Esophagus squamous epithelium (tissue), 5 donors: ENCODE results near the gene ATP8B3. TPM values are rescaled to one million over a fixed set of nuclear protein-coding genes. Genes with fewer than 3 reads are reported as not detected.
A peak's percentile ranks its signal among the peaks of the same experiment; 100 is the strongest.

Source experiments
- DNase-seq: peaks from one replicate; lab custom pipeline; 2025; lab: John Stamatoyannopoulos, UW
- H3K27ac ChIP-seq, 4 donors: fragments of 200-600 bp; sonication (generic); one replicate each; pipeline ENCODE4 v1.5.1; 2016 to 2019; ENCODE audit warnings: mild to moderate bottlenecking in 1 of 4
- H3K27me3 ChIP-seq, 4 donors: fragments of 200-600 bp; sonication (generic); 1 replicate in 3 of 4; 2 replicates in 1 of 4; pipeline versions ENCODE4 v1.5.1 to v1.6.0; 2017 to 2021; ENCODE audit warnings: antibody characterized with exemption in 1 of 4
- H3K36me3 ChIP-seq, 3 donors: fragments of 200-600 bp; sonication (generic); one replicate each; pipeline ENCODE4 v1.5.1; 2016 to 2019
- H3K4me1 ChIP-seq, 3 donors: fragments of 200-600 bp; sonication (generic); one replicate each; pipeline ENCODE4 v1.5.1; 2017 to 2019
- H3K4me3 ChIP-seq, 4 donors: fragments of 200-600 bp; sonication (generic); 1 replicate in 3 of 4; 2 replicates in 1 of 4; pipeline ENCODE4 v1.5.1; 2016 to 2019; ENCODE audit warnings: mild to moderate bottlenecking in 2 of 4, moderate library complexity in 1 of 4
- H3K9me3 ChIP-seq, 3 donors: fragments of 200-600 bp; sonication (generic); one replicate each; pipeline ENCODE4 v1.5.1; 2016 to 2019
- POLR2A ChIP-seq, 4 donors: fragments of 450-650 bp; IDR thresholded peaks; one replicate each; pipeline ENCODE4 v1.6.1; 2017; ENCODE audit warnings: antibody characterized with exemption in 4 of 4, mild to moderate bottlenecking in 4 of 4, moderate library complexity in 3 of 4
- WGBS, 2 donors: methylation state at CpG; one replicate each; pipeline ENCODE4 v1.1.5; 2018; 5-methylcytosine and 5-hydroxymethylcytosine counted together
- intact Hi-C: fragments of 100-400 bp; cut with DNase I; formaldehyde crosslinking; loops from one replicate; pipeline ENCODE4 v1.15.0; 2022
- total RNA-seq, 4 donors: library from RNA; depleted of rRNA; stranded (reverse); fragments of >200 nt; gene quantifications; one replicate each; pipeline ENCODE4 v1.1.0, GENCODE V29; 2016
- TF ChIP-seq, protein P1 (sequence below), 6 experiments: fragments of 450-650 bp in 4 of 6; fragments of 200-600 bp in 2 of 6; sonication (generic) in 2 of 6; IDR thresholded peaks; one replicate each; pipeline ENCODE4 v1.5.1; 2016 to 2019; ENCODE audit warnings: antibody characterized with exemption in 6 of 6, mild to moderate bottlenecking in 4 of 6, moderate library complexity in 4 of 6
- donor health status: DM: yes; HTN: yes; CAD: no.

ATP8B3 gene
- total RNA-seq, 4 donors from 2014 or later = 0.57 to 3.0 (median 1.4) TPM

DNA sequence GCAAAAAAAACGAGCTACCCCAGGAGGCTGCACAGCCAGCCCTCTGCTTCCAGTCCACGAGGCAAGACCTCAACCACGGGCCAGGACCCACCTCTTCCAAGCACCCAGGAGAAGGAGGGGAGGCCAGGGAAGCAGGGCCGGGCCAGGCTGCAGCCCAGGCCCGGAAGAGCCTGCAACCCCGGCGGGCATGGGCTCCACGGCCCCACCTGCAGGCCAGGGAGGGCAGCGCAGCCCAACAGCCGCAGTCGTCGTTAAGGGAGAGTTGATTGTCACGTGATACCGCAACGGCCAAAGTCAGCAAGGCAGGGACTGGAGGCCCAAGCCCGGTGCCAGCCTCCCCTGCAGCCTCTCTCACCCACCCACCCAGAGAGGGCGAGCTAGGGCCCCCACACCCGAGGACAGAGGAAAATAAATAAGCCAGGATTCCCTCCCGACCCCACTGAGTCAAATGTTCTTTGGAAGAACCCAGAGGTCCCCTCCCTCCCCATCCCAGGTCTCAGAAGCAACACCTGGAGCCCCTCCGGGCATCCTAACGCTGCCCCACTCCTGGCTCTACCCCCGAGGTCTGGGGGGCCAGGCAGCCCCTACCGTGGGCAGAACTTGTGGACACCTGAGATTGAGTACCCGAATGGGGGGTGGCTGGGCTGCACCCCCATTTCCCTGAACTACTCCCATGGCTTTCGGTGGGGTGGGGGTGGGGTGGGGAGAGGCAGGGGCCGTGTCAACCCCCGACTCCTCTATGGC lies 41.4 kb upstream of the ATP8B3 start:
- TF ChIP-seq POLR2A (IDR thresholded peaks at IDR 0.05) = no peak
- TF ChIP-seq, protein P1, sequence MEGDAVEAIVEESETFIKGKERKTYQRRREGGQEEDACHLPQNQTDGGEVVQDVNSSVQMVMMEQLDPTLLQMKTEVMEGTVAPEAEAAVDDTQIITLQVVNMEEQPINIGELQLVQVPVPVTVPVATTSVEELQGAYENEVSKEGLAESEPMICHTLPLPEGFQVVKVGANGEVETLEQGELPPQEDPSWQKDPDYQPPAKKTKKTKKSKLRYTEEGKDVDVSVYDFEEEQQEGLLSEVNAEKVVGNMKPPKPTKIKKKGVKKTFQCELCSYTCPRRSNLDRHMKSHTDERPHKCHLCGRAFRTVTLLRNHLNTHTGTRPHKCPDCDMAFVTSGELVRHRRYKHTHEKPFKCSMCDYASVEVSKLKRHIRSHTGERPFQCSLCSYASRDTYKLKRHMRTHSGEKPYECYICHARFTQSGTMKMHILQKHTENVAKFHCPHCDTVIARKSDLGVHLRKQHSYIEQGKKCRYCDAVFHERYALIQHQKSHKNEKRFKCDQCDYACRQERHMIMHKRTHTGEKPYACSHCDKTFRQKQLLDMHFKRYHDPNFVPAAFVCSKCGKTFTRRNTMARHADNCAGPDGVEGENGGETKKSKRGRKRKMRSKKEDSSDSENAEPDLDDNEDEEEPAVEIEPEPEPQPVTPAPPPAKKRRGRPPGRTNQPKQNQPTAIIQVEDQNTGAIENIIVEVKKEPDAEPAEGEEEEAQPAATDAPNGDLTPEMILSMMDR (IDR thresholded peaks at IDR 0.05) = peak; percentile 81 to 98 (median 96)
- H3K4me3 ChIP-seq = peak overlapping the region in 2 of 4 donors; percentile 13
- DNase-seq = no peak
- no peaks in the 10 kb centered on the region for H3K9me3 ChIP-seq
- WGBS, 2 donors = 0 to 13% methylated on average over 1 to 9 of the region's 27 CpGs
- H3K27ac ChIP-seq = peak overlapping the region; percentile 92 to 97 (median 96)
- H3K4me1 ChIP-seq = peaks cover 55 to 84% (median 68%) of the 10 kb centered on the region in 3 donors
- H3K36me3 ChIP-seq = peaks cover 0 to 7% (median 0%) of the 10 kb centered on the region in 3 donors
- intact Hi-C loops = no loop called here
- no peaks in the 10 kb centered on the region for H3K27me3 ChIP-seq

DNA sequence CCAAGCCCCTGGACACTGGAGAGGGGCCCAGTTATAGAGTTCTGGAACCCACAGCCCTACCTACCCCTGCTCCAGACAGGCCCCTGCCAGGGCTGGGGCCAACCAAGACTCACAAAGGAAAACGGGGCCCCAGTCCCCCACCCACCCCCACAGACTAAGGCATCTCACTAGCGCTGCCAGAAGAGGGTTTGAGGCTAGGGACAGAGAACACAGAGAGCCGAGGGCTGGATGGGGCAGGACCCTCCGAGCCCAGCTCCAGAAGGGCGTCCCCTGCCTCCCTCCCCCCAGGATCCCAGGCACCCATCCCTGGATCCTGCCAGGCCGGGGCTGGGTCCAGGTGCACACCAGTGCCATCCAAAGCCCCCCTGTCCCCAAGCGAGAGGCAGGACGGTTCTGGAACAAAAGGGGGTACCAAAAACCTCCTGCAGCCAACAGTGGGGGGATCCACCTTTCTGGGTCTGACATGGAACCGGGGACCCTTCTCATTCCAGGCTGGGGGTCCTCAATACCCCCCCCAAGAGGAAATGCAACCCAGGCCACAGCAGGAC lies 40.6 kb upstream of the ATP8B3 start:
- no peak for TF ChIP-seq POLR2A (IDR thresholded peaks at IDR 0.05)
- TF ChIP-seq, protein P1 (IDR thresholded peaks at IDR 0.05) = no peak
- Histone ChIP-seq H3K9me3 (no peaks in the 10 kb centered on the region), H3K27me3 (no peaks in the 10 kb centered on the region), H3K4me1 (peaks cover 47 to 78% (median 61%) of the 10 kb centered on the region in 3 donors), H3K36me3 (peaks cover 0 to 7% (median 0%) of the 10 kb centered on the region in 3 donors), H3K4me3 (no peak overlapping the region), H3K27ac (peak overlapping the region in 3 of 4 donors; percentile 27 to 97 (median 92))
- intact Hi-C loops = no loop called here
- 60 to 86% methylated on average over 1 to 4 of the region's 9 CpGs for WGBS, 2 donors
- no peak for DNase-seq

DNA sequence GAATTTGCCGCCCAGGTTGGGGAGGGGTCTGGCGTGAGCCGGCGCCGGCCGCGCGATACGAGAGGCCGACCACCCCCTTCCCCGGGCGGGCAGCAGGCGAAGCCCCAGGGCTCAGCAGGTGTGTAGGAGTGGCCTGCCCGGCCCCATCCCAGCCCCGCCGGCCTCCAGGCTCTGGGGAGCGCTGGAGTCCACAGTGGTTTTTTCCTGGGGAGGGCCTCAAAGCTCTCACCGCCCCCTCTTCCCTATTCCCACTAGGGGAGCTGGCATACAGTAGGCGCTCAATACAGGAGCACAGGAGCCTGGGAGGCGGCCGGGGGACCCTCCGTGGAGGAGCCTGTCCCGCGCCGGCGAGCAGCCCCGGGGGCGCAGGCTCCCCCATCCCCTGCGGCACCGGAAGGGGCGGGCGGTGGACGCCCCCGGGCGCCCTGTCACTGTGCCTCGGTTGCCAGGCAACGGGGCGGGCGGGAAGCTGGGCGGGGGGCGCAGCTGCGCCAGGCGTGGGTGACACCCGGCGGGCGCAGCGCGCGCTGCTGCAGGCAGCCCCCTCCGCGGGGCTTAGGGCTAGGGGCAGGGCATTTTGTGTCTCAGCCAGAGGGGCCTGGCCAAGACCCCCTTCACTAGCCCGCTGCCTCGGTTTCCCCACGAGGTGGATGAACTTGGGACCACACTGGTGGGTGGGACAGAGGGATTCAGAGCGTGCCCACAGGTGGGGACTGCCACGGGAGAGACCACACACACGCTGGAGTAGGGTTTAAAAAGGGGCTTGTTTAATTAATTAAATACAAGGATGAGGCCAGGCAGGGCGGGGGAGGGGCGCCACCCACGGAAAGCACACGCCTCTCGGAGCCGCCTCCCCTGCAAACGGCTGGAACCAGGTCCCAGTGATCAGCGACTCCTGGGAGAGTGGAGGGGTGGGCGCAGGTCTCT lies 39.8 kb upstream of the ATP8B3 start:
- intact Hi-C loops = no loop called here
- peak overlapping the region in 3 of 4 donors; percentile 6 to 92 (median 27) for H3K27ac ChIP-seq
- 25 to 38% methylated on average over 8 to 14 of the region's 66 CpGs for WGBS, 2 donors
- TF ChIP-seq POLR2A (IDR thresholded peaks at IDR 0.05) = no peak
- TF ChIP-seq, protein P1 (IDR thresholded peaks at IDR 0.05) = no peak
- H3K36me3 ChIP-seq = peaks cover 0 to 7% (median 0%) of the 10 kb centered on the region in 3 donors
- no peak for DNase-seq
- H3K4me1 ChIP-seq = peaks cover 50 to 78% (median 61%) of the 10 kb centered on the region in 3 donors
- no peaks in the 10 kb centered on the region for H3K27me3 ChIP-seq
- H3K9me3 ChIP-seq = no peaks in the 10 kb centered on the region
- H3K4me3 ChIP-seq = no peak overlapping the region

DNA sequence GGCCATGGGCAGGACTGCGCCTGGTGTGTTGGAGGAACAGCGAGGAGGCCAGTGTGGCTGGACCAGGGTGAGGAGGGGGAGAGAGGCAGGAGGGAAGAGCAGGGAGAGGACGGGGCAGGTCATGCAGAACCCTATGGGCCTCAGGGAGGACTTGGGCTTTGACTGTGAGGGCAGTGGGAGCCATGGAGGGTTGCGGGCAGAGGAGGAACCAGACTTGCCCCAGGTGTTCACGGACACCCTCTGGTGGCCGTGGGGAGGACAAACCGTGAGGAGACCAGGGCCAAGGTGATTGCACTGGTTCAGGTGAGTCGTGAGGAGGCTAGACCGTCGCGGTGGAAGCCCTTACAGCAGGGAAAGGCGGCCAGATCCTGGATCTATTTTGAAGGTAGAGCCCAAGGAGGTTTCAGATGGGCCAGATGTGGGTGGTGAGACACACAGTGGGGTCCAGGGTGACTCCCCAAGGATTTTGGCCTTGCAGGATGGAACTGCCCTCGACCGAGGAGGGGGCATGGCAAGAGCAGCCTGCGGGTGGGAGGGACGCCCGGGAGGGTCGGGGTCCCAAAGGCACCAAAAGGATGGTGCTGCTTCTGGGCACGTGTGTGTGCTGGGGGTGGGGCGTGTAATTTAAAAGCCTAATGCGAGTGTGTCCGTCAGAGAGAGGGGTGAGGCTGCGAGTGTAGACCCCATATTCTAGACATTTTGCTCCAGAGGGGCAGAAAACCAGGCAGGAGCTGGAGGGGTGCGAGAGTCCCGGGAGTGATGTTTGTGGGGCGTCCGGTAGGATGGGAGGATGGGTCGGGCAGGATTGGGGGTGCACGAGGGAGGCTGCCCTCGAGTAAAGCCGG lies 39.0 kb upstream of the ATP8B3 start:
- 63 to 68% methylated on average over 24 to 26 of the region's 31 CpGs for WGBS, 2 donors
- TF ChIP-seq POLR2A (IDR thresholded peaks at IDR 0.05) = no peak
- TF ChIP-seq, protein P1 (IDR thresholded peaks at IDR 0.05) = no peak
- intact Hi-C loops = no loop called here
- H3K27me3 ChIP-seq = no peaks in the 10 kb centered on the region
- no peak for DNase-seq
- no peak overlapping the region for H3K4me3 ChIP-seq
- no peaks in the 10 kb centered on the region for H3K9me3 ChIP-seq
- no peak overlapping the region for H3K27ac ChIP-seq
- peaks cover 0 to 10% (median 0%) of the 10 kb centered on the region in 3 donors for H3K36me3 ChIP-seq
- H3K4me1 ChIP-seq = peaks cover 52 to 78% (median 61%) of the 10 kb centered on the region in 3 donors
